GM10248 (cell line): ENCODE measurements around the gene USB1.

Experiments used
- CTCF ChIA-PET: fragments of 300-600 bp; sonication (Branson Sonifier 250); formaldehyde crosslinking; extraction: SDS; loops from one replicate; lab custom pipeline; 2021; ENCODE audit warnings: antibody characterized with exemption; lab: Yijun Ruan, JAX
- POLR2A ChIA-PET: fragments of 350-650 bp; sonication (Branson Sonifier 250); formaldehyde crosslinking; extraction: SDS; loops from one replicate; lab custom pipeline; 2020; ENCODE audit warnings: antibody characterized with exemption; lab: Yijun Ruan, JAX
- DNase-seq: peaks from one replicate; pipeline ENCODE4 v3.0.0; 2012; ENCODE audit errors: extremely low spot score
- TF ChIP-seq, protein P1 (sequence below): IDR thresholded peaks from 2 replicates; pipeline ENCODE4 v1.5.1; 2012; ENCODE audit warnings: mild to moderate bottlenecking, low read depth; ENCODE audit errors: extremely low read depth, missing control alignments, control extremely low read depth

USB1 gene

DNA sequence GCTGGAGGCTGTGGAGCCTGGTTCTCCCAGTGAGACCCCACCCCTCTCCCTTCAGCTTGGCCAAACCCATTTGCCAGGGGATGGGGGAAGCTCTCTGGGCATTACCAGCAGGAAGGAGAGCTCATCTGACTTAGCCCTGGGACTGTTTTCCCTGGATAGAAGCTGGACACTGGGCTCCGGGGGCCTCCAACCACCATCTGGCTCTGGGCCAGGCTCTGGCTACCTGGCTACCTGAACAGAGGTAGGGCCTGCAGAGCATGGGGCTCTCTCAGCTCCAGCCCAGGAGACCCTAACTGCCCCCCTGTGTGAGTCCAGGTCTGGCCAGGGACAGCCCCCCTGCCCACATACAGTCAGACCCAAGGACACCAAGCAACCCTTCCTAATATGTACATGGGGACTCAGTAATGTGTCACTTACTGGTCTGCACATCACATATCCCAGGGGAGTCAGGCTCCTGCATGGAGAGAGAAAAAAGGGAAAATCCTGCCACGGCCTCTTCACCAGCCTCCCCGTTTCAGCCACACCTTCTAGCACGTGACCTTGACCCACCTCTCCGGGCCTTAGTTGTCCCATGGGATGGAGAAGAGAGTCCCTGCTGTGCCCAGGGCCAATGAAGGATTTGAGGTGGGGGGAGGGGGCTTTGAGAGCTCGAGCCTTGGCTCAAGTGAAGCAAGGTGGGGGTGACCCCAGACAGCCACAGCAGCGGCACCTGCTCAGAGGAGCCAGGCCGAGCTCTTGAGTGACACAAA, 44.1 kb upstream of the USB1 start:
- CTCF ChIA-PET: interaction anchor here (1.3 kb wide), 1 partner anchor 43 kb away, joined by 3 read pairs; the partner anchor contains the start of genes USB1 and ZNF319
- DNase-seq: no peak
- POLR2A ChIA-PET: no interaction called here
- TF ChIP-seq, protein P1, sequence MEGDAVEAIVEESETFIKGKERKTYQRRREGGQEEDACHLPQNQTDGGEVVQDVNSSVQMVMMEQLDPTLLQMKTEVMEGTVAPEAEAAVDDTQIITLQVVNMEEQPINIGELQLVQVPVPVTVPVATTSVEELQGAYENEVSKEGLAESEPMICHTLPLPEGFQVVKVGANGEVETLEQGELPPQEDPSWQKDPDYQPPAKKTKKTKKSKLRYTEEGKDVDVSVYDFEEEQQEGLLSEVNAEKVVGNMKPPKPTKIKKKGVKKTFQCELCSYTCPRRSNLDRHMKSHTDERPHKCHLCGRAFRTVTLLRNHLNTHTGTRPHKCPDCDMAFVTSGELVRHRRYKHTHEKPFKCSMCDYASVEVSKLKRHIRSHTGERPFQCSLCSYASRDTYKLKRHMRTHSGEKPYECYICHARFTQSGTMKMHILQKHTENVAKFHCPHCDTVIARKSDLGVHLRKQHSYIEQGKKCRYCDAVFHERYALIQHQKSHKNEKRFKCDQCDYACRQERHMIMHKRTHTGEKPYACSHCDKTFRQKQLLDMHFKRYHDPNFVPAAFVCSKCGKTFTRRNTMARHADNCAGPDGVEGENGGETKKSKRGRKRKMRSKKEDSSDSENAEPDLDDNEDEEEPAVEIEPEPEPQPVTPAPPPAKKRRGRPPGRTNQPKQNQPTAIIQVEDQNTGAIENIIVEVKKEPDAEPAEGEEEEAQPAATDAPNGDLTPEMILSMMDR: no peak

DNA sequence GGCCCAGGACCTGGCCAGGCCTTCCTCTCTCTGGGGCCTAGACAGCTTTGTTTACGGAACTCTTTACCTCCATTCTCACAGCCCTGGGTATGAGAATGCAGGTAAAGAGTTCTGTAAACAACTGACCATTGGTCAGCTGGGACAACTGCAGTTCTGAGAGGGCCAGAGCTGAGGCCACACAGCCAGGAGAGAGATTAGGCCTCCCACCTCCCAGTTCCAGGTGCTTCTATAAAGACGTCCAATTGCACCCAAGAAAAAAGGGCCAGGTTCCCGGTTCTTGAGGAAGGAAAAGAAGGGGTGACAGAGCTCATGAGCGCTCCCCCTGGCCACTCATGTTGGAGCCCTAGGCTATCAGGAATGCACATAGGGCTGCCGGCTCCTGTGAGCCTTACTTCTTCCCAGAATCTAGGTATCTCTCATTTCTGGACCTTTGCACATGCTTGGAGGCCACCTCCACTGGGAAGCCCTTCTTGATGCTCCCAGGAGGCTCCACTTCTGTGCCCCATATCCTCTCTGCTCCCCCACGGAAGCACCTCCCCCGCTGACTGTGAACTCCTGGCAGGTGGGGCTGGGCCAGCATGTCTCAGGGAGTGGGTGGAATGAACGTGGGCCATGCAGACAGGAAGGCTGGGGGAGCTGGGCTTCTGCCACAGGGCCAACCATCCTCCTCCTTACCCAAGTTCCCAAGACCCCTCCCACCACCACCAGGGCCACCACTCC, 43.4 kb upstream of the USB1 start:
- ChIA-PET POLR2A (interaction anchor here (0.6 kb wide), 1 partner anchor 331 kb away, joined by 3 read pairs; no protein-coding TSS in a partner anchor), CTCF (interaction anchor here (1.3 kb wide), 1 partner anchor 43 kb away, joined by 3 read pairs; the partner anchor contains the start of genes USB1 and ZNF319)
- TF ChIP-seq, protein P1: no peak
- DNase-seq: no peak

DNA sequence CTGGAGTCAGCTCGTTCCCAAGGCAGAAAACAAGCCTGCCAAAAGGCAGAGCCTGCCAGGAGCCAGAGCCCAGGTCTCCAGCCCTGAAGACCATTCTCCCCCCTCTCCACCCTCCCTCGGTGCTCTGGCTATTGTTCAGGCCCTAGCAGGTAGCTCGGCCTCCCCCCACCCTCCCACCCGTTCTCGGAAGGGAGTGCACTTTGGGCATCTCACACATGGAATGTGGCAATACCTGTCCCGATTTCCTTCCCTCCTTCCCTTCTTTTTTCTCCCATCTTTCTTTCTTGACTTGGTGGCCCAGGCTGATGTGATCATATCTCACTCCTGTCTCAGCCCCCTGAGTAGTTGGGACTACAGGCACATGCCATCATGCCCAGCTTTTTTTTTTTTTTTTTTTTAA, 42.7 kb upstream of the USB1 start:
- CTCF ChIA-PET: no interaction called here
- no peak for DNase-seq
- TF ChIP-seq, protein P1: no peak
- POLR2A ChIA-PET: no interaction called here

DNA sequence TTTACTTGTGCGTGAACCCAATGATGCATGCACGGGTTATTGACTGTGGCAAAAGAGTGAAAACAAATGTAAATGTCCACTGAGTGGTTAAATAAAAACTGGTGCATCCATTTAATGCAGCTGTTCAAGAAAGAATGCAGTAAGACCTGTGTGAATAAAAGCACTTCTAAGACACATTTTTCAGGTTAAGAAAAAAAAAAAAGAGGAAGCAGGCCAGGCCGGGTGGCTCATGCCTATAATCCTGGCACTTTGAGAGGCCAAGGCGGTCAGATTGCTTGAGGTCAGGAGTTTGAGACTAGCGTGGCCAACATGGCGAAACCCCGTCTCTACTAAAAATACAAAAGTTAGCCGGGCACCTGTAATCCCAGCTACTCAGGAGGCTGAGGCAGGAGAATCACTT, 42.1 kb upstream of the USB1 start:
- TF ChIP-seq, protein P1: no peak
- POLR2A ChIA-PET: no interaction called here
- no peak for DNase-seq
- CTCF ChIA-PET: no interaction called here

DNA sequence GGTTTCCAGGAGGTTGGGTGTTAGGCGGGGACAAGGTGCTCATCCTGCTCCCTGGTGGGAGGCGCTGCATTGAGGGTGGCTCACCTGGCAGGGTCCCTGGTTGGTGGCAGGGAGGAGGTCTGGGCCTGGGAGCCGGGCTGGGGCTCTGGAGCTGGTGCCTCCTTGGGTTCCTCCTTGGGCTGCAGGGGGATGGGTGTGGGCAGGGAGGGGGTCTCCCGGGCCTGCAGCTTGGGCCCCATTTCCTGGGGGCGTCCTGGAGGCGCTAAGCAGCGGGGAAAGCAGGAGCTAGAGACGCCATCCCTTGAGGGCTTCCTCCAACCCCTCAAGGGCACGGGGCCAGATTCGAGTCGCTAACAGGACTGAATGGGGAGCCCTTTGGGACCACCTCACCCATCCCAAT, 41.4 kb upstream of the USB1 start:
- no peak for DNase-seq
- ChIA-PET CTCF (no interaction called here), POLR2A (no interaction called here)
- TF ChIP-seq, protein P1: no peak

DNA sequence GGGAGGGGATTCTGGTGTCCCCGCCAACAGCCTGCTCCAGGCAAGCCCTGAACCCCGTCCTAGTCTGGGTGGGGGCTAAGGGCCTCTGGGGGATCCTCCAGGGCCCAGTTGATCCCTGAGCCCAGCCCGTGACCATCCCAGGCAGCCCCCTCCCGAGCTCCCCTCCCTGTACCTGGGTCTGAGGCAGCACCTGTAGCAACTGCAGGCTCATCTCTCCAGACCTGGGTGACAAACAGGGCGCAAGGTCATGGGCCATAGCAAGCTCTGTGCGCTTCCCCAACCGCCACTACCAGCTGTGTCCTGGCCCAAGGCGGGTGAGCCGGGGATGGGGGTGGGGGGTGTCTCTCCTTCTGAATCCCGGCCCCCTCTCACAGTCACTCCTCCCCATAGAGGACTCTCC, 40.9 kb upstream of the USB1 start:
- ChIA-PET POLR2A (no interaction called here), CTCF (no interaction called here)
- no peak for DNase-seq
- TF ChIP-seq, protein P1: no peak
